HG02981 (cell line): ENCODE data around the gene ENO2.

Experiments used
- ATAC-seq: cut with Tn5 transposase; IDR thresholded peaks from one replicate; pipeline ENCODE4 v1.9.1; 2021; ENCODE audit warnings: mild to moderate bottlenecking, moderate library complexity; ENCODE audit not compliant: unreplicated experiment

ENO2 gene

GRCh38 chr12:6929466-6930452, 15.4 kb downstream of the ENO2 start:
- ATAC-seq = no peak

- ATAC-seq = no peak
These were observed 18.4 kb downstream of the ENO2 start for GRCh38 chr12:6932766-6933165.

DNA sequence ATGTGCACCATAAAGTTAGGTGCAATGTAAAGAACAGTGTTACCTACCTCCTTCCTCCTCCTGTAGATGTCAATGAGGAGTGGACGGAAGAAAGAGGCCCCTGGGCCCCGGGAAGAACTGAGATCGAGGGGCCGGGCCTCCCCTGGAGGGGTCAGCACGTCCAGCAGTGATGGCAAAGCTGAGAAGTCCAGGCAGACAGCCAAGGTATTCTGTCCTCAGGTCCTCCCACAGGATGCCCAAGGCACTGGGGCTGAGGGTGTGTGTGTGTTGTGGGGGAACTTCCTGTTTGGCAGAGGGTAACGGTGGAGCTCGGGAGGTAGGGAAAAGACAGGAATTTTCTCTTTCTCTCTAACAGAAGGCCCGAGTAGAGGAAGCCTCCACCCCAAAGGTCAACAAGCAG, 19.7 kb downstream of the ENO2 start:
- ATAC-seq = no peak

GRCh38 chr12:6935371-6936193, 21.2 kb downstream of the ENO2 start:
- no peak for ATAC-seq

GRCh38 chr12:6936194-6936635, 21.8 kb downstream of the ENO2 start:
- no peak for ATAC-seq

DNA sequence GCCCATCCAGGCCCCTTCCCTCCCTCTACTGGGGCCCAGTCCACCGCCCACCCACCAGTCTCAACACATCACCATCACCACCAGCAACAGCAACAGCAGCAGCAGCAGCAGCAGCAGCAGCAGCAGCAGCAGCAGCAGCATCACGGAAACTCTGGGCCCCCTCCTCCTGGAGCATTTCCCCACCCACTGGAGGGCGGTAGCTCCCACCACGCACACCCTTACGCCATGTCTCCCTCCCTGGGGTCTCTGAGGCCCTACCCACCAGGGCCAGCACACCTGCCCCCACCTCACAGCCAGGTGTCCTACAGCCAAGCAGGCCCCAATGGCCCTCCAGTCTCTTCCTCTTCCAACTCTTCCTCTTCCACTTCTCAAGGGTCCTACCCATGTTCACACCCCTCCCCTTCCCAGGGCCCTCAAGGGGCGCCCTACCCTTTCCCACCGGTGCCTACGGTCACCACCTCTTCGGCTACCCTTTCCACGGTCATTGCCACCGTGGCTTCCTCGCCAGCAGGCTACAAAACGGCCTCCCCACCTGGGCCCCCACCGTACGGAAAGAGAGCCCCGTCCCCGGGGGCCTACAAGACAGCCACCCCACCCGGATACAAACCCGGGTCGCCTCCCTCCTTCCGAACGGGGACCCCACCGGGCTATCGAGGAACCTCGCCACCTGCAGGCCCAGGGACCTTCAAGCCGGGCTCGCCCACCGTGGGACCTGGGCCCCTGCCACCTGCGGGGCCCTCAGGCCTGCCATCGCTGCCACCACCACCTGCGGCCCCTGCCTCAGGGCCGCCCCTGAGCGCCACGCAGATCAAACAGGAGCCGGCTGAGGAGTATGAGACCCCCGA, 22.5 kb downstream of the ENO2 start:
- ATAC-seq = no peak

DNA sequence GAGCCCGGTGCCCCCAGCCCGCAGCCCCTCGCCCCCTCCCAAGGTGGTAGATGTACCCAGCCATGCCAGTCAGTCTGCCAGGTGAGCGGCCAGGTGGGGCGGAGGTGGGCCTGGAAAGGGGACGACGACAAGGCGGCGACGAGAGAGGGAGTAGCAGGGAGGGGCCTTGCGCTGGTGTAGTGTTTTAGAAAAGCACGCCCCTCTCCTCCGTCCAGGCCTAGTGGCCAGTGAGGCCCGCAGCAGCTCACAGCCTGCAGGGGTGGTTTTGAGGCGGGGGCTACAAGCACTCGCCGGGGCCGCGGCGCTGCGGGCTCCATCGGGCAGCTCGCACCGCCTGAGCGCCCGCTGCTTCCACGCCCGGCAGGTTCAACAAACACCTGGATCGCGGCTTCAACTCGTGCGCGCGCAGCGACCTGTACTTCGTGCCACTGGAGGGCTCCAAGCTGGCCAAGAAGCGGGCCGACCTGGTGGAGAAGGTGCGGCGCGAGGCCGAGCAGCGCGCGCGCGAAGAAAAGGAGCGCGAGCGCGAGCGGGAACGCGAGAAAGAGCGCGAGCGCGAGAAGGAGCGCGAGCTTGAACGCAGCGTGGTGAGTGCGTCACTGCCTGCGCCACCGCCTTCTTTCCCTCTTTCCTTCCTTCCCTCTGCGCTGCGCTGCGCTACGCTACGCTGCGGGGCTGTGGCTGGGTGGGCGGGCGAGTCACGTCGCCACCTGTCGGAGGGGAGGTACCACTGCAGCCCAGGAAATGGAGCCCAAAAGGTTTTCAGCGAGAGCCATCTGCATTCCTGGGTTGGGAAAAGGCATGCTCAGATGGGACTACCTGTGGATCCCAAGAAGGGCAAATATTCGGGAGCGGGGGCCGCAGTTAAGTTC, 23.3 kb downstream of the ENO2 start:
- peak; percentile 84 for ATAC-seq

DNA sequence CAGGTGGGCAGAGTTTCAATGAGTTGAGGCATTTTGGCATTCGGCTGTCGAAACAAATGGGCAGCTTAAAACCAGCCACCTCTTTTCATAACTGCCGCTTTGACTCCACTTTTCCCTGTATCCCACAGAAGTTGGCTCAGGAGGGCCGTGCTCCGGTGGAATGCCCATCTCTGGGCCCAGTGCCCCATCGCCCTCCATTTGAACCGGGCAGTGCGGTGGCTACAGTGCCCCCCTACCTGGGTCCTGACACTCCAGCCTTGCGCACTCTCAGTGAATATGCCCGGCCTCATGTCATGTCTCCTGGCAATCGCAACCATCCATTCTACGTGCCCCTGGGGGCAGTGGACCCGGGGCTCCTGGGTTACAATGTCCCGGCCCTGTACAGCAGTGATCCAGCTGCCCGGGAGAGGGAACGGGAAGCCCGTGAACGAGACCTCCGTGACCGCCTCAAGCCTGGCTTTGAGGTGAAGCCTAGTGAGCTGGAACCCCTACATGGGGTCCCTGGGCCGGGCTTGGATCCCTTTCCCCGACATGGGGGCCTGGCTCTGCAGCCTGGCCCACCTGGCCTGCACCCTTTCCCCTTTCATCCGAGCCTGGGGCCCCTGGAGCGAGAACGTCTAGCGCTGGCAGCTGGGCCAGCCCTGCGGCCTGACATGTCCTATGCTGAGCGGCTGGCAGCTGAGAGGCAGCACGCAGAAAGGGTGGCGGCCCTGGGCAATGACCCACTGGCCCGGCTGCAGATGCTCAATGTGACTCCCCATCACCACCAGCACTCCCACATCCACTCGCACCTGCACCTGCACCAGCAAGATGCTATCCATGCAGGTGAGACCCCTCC, 24.2 kb downstream of the ENO2 start:
- ATAC-seq = no peak

DNA sequence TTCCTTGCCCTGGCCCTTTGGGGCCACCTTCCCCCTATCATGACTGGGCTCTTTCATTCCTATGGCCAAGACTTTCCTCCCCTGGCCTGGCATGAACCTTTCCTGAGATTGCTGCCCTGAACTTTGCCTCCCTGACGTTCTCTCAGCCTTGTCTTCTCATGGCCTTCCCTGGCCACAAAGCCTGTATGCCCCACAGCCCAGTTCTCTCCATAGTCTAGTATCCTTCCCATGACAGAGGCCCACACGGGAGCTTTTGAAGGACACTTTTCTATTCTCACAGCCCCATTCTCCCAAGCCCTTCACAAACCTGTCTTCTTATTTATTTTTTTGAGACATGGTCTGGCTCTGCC, 24.8 kb downstream of the ENO2 start:
- no peak for ATAC-seq

GRCh38 chr12:6941267-6941666, 26.9 kb downstream of the ENO2 start:
- no peak for ATAC-seq

DNA sequence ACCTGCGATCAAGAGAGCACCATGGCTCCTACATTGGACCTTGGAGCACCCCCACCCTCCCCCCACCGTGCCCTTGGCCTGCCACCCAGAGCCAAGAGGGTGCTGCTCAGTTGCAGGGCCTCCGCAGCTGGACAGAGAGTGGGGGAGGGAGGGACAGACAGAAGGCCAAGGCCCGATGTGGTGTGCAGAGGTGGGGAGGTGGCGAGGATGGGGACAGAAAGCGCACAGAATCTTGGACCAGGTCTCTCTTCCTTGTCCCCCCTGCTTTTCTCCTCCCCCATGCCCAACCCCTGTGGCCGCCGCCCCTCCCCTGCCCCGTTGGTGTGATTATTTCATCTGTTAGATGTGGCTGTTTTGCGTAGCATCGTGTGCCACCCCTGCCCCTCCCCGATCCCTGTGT, 27.4 kb downstream of the ENO2 start:
- no peak for ATAC-seq

DNA sequence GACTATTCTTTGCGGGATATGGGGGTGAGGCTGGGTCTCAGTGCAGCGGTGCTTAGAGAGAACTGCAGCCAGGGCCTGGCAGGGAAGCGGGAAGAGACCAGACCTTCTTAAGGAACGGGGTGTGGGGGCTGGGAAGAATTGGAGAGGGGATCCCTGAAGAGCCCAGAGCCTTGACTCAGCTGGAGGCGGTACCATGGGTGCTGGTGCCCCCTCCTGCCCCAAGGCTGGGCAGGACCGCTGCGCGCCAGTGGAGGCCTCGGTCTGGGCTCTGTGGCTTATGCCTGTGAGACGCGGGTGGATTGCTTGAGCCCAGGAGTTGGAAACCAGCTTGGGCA, 27.9 kb downstream of the ENO2 start:
- no peak for ATAC-seq

- peak; percentile 33 for ATAC-seq
These were observed 29.0 kb downstream of the ENO2 start for GRCh38 chr12:6943389-6943721.

DNA sequence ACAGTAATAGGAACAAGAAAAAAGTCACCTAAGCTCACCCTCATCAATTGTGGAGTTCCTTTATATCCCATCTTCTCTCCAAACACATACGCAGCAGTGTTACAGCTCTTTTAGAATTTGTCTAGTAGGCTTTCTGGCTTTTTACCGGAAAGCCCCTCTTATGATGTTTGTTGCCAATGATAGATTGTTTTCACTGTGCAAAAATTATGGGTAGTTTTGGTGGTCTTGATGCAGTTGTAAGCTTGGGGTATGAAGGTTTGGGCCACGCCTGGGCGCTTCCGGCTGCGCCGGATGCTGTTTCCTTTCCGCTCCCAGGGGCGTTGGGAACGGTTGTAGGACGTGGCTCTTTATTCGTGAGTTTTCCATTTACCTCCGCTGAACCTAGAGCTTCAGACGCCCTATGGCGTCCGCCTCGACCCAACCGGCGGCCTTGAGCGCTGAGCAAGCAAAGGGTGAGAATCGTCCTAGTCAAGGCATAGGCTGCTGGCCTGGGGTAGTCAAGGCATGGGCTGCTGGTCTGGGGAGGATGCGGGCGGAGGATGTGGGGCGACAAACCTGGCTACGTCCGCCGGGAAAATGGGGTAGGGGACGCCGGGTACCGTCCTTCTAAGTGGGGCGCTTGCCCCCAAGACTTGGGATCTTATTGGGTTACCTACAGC, 29.5 kb downstream of the ENO2 start, which contains the start of the genes C12orf57 and RNU7-1:
Gene C12orf57, plus strand, starts transcription at position 301 of the 659 bp plus-strand sequence. Its CDS starts 100 bp downstream, at position 401.
Gene RNU7-1, plus strand, starts transcription at position 95 of the 659 bp plus-strand sequence.
- peak; percentile 37 for ATAC-seq

GRCh38 chr12:6944381-6945186, 30.2 kb downstream of the ENO2 start:
- peak; percentile 32 for ATAC-seq

GRCh38 chr12:6945613-6946012, 31.2 kb downstream of the ENO2 start:
- no peak for ATAC-seq

- no peak for ATAC-seq
These were observed 31.9 kb downstream of the ENO2 start for GRCh38 chr12:6946033-6946919.
